Uterus (tissue), 4 donors: ENCODE measurements around the gene PLOD2. TPM values are rescaled to one million over a fixed set of nuclear protein-coding genes. Genes with fewer than 3 reads are reported as not detected.

ENCODE experiments used
- DNase-seq, 2 donors: peaks; one replicate each; pipeline ENCODE4 v3.0.0-alpha.2; 2019 to 2020
- H3K27ac ChIP-seq, 2 donors: fragments of 200-600 bp; sonication (generic); 1 replicate in 1 of 2; 2 replicates in 1 of 2; pipeline ENCODE4 v1.5.1; 2016 to 2018
- H3K27me3 ChIP-seq, 2 donors: fragments of 200-600 bp; sonication (generic); one replicate each; pipeline ENCODE4 v1.5.1; 2018 to 2019; ENCODE audit warnings: control low read depth in 1 of 2
- H3K36me3 ChIP-seq, 2 donors: fragments of 200-600 bp; sonication (generic); one replicate each; pipeline ENCODE4 v1.5.1; 2019; ENCODE audit warnings: control low read depth in 1 of 2
- H3K4me1 ChIP-seq, 2 donors: fragments of 200-600 bp; sonication (generic); one replicate each; pipeline ENCODE4 v1.5.1; 2018 to 2019; ENCODE audit warnings: control low read depth in 1 of 2
- H3K4me3 ChIP-seq, 2 donors: fragments of 200-600 bp; sonication (generic); 1 replicate in 1 of 2; 2 replicates in 1 of 2; pipeline ENCODE4 v1.5.1; 2018 to 2019; ENCODE audit warnings: mild to moderate bottlenecking in 1 of 2
- H3K9me3 ChIP-seq, 2 donors: fragments of 200-600 bp; sonication (generic); one replicate each; pipeline ENCODE4 v1.5.1; 2019; ENCODE audit warnings: control low read depth in 1 of 2
- POLR2A ChIP-seq, 2 donors: fragments of 450-650 bp; IDR thresholded peaks; one replicate each; pipeline ENCODE4 v1.6.1; 2016; ENCODE audit warnings: antibody characterized with exemption in 2 of 2, mild to moderate bottlenecking in 1 of 2, moderate library complexity in 1 of 2
- intact Hi-C: fragments of 100-400 bp; cut with DNase I; formaldehyde crosslinking; loops from one replicate; pipeline ENCODE4 v1.15.1; 2023; ENCODE audit warnings: low total_unique reads
- total RNA-seq, 4 donors: library from RNA; depleted of rRNA in 3 of 4; stranded (reverse); fragments of >200 nt in 3 of 4; gene quantifications; one replicate each; pipeline versions ENCODE4 v1.1.0 to v1.2.4, GENCODE V29; 2014 to 2023
- TF ChIP-seq, protein P1 (sequence below), 4 experiments: fragments of 200-600 bp in 2 of 4; fragments of 450-650 bp in 2 of 4; sonication (generic) in 2 of 4; IDR thresholded peaks; one replicate each; pipeline ENCODE4 v1.5.1; 2016 to 2019; ENCODE audit warnings: antibody characterized with exemption in 4 of 4, mild to moderate bottlenecking in 2 of 4, moderate library complexity in 1 of 4
- donor health status: DM: yes; HTN: yes; CAD: no.

Gene PLOD2
- total RNA-seq, 4 donors from 2014 or later: 23.5 to 83.2 (median 45.7) TPM

DNA sequence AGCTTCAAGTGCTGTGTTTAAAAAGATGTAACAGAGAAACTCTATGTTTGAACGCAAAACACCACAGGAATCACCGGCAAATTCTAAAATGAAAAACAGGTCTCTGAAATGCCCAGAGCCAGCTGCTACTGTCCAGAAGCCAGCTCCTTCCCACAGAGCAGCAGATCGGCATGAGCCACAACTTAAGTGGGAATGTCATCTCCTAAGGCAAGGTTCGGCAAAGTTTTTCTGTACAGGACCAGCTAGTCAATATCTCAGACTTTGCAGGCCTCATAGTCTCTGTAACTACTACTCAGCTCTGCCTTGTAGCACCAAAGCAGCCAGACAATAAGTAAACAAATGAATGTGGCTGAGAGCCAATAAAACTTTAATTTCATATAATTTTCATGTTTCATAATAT lies 4.9 kb downstream of the PLOD2 start:
- DNase-seq: no peak
- Histone ChIP-seq H3K4me1 (peaks cover 0 to 4% of the 10 kb centered on the region in 2 donors), H3K27ac (peak overlapping the region; percentile 97), H3K27me3 (no peaks in the 10 kb centered on the region), H3K36me3 (no peaks in the 10 kb centered on the region), H3K9me3 (no peaks in the 10 kb centered on the region), H3K4me3 (peak overlapping the region; percentile 5 to 23)
- intact Hi-C loops: no loop called here
- TF ChIP-seq, protein P1, sequence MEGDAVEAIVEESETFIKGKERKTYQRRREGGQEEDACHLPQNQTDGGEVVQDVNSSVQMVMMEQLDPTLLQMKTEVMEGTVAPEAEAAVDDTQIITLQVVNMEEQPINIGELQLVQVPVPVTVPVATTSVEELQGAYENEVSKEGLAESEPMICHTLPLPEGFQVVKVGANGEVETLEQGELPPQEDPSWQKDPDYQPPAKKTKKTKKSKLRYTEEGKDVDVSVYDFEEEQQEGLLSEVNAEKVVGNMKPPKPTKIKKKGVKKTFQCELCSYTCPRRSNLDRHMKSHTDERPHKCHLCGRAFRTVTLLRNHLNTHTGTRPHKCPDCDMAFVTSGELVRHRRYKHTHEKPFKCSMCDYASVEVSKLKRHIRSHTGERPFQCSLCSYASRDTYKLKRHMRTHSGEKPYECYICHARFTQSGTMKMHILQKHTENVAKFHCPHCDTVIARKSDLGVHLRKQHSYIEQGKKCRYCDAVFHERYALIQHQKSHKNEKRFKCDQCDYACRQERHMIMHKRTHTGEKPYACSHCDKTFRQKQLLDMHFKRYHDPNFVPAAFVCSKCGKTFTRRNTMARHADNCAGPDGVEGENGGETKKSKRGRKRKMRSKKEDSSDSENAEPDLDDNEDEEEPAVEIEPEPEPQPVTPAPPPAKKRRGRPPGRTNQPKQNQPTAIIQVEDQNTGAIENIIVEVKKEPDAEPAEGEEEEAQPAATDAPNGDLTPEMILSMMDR (IDR thresholded peaks at IDR 0.05): no peak
- TF ChIP-seq POLR2A (IDR thresholded peaks at IDR 0.05): no peak

DNA sequence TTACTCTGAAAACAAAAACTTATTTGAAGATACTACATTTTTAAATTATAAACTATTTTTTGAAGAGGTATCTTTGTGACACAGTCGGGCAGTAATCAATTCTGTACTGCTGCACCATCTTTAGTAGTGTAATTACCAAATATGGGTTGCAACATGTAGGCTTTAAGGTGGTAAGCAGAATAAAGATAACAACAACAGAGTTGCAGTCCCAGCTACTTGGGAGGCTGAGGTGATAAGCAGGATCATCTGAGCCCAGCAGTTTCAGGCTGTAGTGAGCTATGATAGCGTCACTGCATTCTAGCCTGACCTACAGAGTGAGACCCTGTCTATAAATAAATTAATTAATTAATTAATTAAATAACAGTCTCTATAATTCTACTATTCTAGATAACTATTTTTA lies 6.0 kb downstream of the PLOD2 start:
- no peak for TF ChIP-seq POLR2A (IDR thresholded peaks at IDR 0.05)
- TF ChIP-seq, protein P1 (IDR thresholded peaks at IDR 0.05): no peak
- no peak overlapping the region for H3K4me3 ChIP-seq
- intact Hi-C loops: no loop called here
- no peak for DNase-seq
- no peaks in the 10 kb centered on the region for H3K27me3 ChIP-seq
- H3K9me3 ChIP-seq: no peaks in the 10 kb centered on the region
- no peaks in the 10 kb centered on the region for H3K36me3 ChIP-seq
- H3K27ac ChIP-seq: peak overlapping the region; percentile 97
- peaks cover 1 to 4% of the 10 kb centered on the region in 2 donors for H3K4me1 ChIP-seq

DNA sequence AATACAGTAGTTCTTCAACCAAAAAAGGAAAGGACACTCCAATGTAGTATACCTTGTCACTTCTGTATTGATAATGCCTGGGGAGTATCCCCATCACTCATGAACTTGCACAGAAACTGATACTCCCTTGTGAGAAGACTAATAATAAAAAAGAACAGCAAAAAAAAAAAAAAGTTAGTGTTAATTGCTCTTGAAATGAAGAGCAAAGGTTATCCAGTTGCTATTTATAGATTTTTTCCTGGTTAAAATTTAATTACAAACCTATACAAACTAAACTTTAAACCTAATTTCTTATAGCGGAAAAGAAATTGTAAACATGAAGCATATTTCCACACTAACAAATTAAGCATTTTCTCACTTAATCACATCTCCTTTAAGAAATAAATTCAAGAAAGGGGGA lies 6.7 kb downstream of the PLOD2 start:
- DNase-seq: no peak
- intact Hi-C loops: no loop called here
- H3K4me3 ChIP-seq: no peak overlapping the region
- no peaks in the 10 kb centered on the region for H3K9me3 ChIP-seq
- H3K4me1 ChIP-seq: peaks cover 4 to 8% of the 10 kb centered on the region in 2 donors
- peak overlapping the region; percentile 97 for H3K27ac ChIP-seq
- H3K27me3 ChIP-seq: no peaks in the 10 kb centered on the region
- H3K36me3 ChIP-seq: no peaks in the 10 kb centered on the region
- no peak for TF ChIP-seq POLR2A (IDR thresholded peaks at IDR 0.05)
- TF ChIP-seq, protein P1 (IDR thresholded peaks at IDR 0.05): no peak

DNA sequence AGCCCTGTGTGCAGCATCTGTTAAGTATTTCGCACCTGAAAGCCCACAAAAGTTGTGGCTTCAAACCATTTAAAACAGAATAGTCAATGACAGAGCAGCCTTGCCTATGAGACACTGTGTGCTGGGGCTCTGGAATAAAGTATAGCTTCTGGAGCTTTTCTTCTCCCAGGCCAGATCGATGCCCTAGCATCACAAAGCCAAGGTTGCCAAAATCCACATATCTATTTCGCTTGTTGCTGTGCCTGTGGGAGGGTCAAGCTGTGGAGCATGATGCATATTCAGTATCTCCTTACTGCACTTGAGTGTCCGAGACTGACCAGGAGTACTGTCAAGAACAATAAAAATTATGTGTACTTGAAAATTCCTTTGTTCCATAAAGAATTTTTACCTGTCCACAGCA lies 7.6 kb downstream of the PLOD2 start:
- DNase-seq: no peak
- Histone ChIP-seq H3K9me3 (no peaks in the 10 kb centered on the region), H3K4me3 (no peak overlapping the region), H3K4me1 (peaks cover 4 to 17% of the 10 kb centered on the region in 2 donors), H3K27ac (peak overlapping the region; percentile 69 to 97), H3K27me3 (no peaks in the 10 kb centered on the region), H3K36me3 (no peaks in the 10 kb centered on the region)
- TF ChIP-seq POLR2A (IDR thresholded peaks at IDR 0.05): no peak
- TF ChIP-seq, protein P1 (IDR thresholded peaks at IDR 0.05): no peak
- intact Hi-C loops: no loop called here

DNA sequence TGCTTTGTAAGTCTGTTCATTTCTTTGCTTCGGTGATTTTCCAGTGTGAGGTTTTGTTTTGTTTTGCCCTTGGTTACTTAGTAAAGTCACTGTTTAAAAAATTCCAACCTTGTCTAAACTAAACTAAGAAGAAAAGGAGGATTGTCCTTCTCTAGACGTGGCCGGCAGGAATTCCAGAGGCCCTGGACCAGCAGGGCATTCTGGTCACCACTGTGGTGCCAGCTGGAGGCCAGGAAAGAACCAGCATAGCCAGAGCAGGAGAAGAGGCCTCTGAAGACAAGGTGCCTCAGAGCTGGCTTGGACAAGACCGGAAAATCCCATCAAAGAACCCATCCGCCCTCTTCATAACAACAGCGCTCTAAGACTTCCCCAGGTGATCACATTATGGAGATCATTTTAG lies 8.2 kb downstream of the PLOD2 start:
- Histone ChIP-seq H3K27ac (peak overlapping the region; percentile 69 to 97), H3K4me3 (no peak overlapping the region), H3K9me3 (no peaks in the 10 kb centered on the region), H3K27me3 (no peaks in the 10 kb centered on the region), H3K36me3 (no peaks in the 10 kb centered on the region), H3K4me1 (peaks cover 4 to 17% of the 10 kb centered on the region in 2 donors)
- intact Hi-C loops: no loop called here
- DNase-seq: no peak
- TF ChIP-seq, protein P1 (IDR thresholded peaks at IDR 0.05): no peak
- no peak for TF ChIP-seq POLR2A (IDR thresholded peaks at IDR 0.05)
